NT2/D1 (cell line): ENCODE data around the gene AMBRA1.

Experiments
- DNase-seq: peaks from one replicate; pipeline ENCODE4 v3.0.0-alpha.2; 2011; ENCODE audit warnings: low read depth, low spot score
- H3K27me3 ChIP-seq: 2 replicates; pipeline ENCODE4 v1.6.0; 2011; ENCODE audit warnings: mild to moderate bottlenecking; ENCODE audit not compliant: insufficient read length, insufficient read depth
- H3K36me3 ChIP-seq: 2 replicates; pipeline ENCODE4 v1.6.1; 2011; ENCODE audit warnings: mild to moderate bottlenecking, low read length, mixed read lengths; ENCODE audit not compliant: insufficient read depth, insufficient read length
- H3K4me1 ChIP-seq: 2 replicates; pipeline ENCODE4 v1.5.1; 2011; ENCODE audit not compliant: insufficient read depth, insufficient read length
- H3K4me3 ChIP-seq: 2 replicates; pipeline ENCODE4 v1.5.1; 2011; ENCODE audit warnings: low read depth; ENCODE audit not compliant: insufficient read length
- H3K9ac ChIP-seq: 2 replicates; pipeline ENCODE4 v1.6.0; 2011; ENCODE audit warnings: low read depth; ENCODE audit not compliant: insufficient read length
- H3K9me3 ChIP-seq: 2 replicates; pipeline ENCODE4 v1.5.1; 2011; ENCODE audit warnings: mild to moderate bottlenecking, low read length; ENCODE audit not compliant: insufficient read depth
- SUZ12 ChIP-seq: IDR thresholded peaks from 2 replicates; pipeline ENCODE4 v1.6.1; 2011; ENCODE audit not compliant: insufficient read length, insufficient read depth; ENCODE audit errors: extremely low read depth
- YY1 ChIP-seq: IDR thresholded peaks from 2 replicates; pipeline ENCODE4 v1.6.1; 2011; ENCODE audit not compliant: insufficient read length, insufficient read depth
- ZNF274 ChIP-seq: IDR thresholded peaks from 2 replicates; pipeline ENCODE4 v1.6.1; 2011; ENCODE audit warnings: mild to moderate bottlenecking, low read depth, low read length

AMBRA1 gene

DNA sequence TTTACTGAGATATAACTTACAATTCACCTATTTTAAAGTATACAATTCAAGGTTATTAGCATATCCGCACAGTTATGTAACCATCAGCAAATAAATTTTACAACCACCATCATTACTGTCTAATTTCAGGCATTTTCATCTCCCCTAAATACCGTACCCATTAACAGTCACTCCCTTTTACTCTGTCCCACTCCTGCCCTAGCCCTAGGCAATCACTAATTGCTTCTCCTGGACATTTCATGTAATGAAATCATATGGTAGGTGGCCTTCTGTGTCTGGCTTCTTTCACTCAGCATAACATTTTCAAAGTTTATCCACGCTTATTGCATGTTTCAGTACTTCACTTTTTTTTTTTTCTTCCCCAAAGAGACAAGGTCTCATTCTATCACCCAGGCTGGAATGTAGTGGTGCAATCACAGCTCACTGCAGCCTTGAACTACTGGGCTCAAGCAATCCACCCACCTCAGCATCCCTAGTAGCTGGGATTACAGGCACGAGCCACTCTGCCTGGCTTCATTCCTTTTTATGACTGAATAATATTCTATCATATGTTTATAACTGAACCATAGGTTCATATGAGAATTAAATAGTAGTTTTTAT is 140.8 kb downstream of the AMBRA1 start:
- TF ChIP-seq ZNF274 (no peak), SUZ12 (no peak), YY1 (no peak)
- H3K4me3 ChIP-seq: no peak overlapping the region
- H3K36me3 ChIP-seq: no peaks in the 10 kb centered on the region
- peaks cover 3% of the 10 kb centered on the region for H3K4me1 ChIP-seq
- no peaks in the 10 kb centered on the region for H3K9me3 ChIP-seq
- H3K27me3 ChIP-seq: no peaks in the 10 kb centered on the region
- no peak for DNase-seq
- no peak overlapping the region for H3K9ac ChIP-seq

DNA sequence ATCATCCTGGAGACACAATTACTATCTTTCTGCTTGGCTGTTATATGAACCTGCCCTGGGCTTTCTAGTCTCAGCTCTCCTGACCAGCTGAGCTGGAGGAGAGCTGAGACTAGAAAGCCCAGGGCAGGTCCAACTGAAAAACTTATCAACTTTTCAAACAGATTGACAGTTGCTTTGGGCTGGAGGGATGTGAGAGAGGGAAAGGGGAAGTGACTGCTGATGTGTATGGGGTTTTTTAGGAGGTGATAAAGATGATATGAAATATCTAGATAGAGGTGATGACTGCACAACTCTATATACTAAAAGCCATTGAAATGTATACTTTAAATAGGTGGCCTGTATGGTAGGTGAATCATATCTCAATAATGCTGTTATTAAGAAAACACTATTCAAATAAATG is 142.1 kb downstream of the AMBRA1 start:
- H3K27me3 ChIP-seq: no peaks in the 10 kb centered on the region
- no peak for DNase-seq
- H3K4me3 ChIP-seq: no peak overlapping the region
- H3K4me1 ChIP-seq: no peaks in the 10 kb centered on the region
- H3K9me3 ChIP-seq: no peaks in the 10 kb centered on the region
- TF ChIP-seq SUZ12 (no peak), ZNF274 (no peak), YY1 (no peak)
- no peaks in the 10 kb centered on the region for H3K36me3 ChIP-seq
- no peak overlapping the region for H3K9ac ChIP-seq

DNA sequence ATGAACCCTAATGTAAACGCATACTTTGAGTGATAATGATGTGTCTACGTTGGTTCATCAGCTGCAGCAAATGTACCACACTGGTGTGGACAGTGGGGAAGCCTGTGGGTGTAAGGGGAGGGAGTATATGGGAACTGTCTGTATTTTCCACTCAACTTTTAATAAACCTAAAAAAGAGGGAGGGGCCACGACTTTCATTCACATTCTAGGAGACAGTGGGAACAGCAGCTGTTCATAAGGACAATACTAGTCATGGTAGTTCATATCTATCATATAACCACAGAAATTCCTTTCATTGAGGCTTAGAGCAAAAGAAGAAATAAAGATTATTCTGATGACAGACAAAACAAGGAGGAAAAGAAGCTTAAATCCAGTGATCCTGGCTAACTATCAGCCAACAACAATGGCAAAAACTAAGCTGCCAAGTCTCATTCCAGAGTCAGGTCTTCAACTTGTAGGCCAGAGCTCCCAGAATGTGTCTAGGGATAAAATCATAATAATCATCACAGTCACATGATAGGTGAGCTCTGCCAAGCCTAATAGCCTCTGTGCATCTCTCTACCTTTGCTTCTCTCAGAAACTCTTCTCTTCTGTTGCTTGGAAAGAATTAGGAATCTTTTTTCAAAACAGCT is 142.9 kb downstream of the AMBRA1 start:
- Histone ChIP-seq H3K36me3 (no peaks in the 10 kb centered on the region), H3K9ac (no peak overlapping the region), H3K4me1 (peaks cover 4% of the 10 kb centered on the region), H3K4me3 (no peak overlapping the region), H3K27me3 (no peaks in the 10 kb centered on the region), H3K9me3 (no peaks in the 10 kb centered on the region)
- no peak for DNase-seq
- TF ChIP-seq ZNF274: no peak
- TF ChIP-seq SUZ12: no peak
- no peak for TF ChIP-seq YY1

GRCh38 chr11:46447544-46447943 is 146.3 kb downstream of the AMBRA1 start:
- DNase-seq: no peak
- no peaks in the 10 kb centered on the region for H3K9me3 ChIP-seq
- peaks cover 9% of the 10 kb centered on the region for H3K36me3 ChIP-seq
- no peak overlapping the region for H3K9ac ChIP-seq
- H3K4me3 ChIP-seq: no peak overlapping the region
- TF ChIP-seq ZNF274 (no peak), SUZ12 (no peak), YY1 (no peak)
- H3K27me3 ChIP-seq: no peaks in the 10 kb centered on the region
- peaks cover 4% of the 10 kb centered on the region for H3K4me1 ChIP-seq

- TF ChIP-seq SUZ12 (no peak), YY1 (no peak), ZNF274 (no peak)
- no peak for DNase-seq
- H3K4me3 ChIP-seq: no peak overlapping the region
These were observed 147.7 kb downstream of the AMBRA1 start for GRCh38 chr11:46445920-46446771.

DNA sequence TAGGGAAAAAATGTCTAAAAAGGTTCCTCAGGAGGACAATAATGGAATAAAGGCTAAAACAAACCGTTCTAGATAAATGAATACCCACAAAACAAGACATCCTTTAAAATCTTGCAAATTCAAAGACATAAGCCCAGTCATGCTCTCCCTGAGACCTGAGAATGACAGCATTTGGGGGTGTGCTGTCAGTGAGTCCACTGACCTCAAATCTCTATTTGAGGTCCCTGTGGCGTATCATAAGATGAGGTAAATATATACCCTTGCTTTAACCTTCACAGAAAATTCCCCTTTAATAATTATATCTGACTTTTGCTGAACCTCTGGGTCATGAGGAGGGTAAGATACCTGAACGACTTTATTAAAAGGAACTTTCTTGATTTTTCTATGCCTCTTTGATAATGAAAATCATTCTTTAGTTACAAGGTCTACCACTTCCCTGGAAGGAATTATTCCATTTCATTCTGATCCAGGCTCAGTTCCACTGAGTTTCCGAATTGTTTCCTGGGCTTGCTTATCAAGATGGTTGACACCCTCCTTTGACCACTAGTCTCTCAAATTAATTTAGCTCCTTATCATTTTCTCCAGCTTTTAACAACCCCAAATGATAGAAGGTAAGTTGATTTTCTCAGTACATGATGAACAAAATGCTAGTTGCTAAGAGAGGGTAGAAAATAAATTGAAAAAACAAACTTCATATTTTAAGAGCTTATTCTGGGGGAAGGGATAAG is 148.5 kb downstream of the AMBRA1 start:
- H3K4me3 ChIP-seq: no peak overlapping the region
- peaks cover 4% of the 10 kb centered on the region for H3K4me1 ChIP-seq
- no peak for TF ChIP-seq ZNF274
- TF ChIP-seq YY1: no peak
- no peak for TF ChIP-seq SUZ12
- no peaks in the 10 kb centered on the region for H3K27me3 ChIP-seq
- no peak for DNase-seq
- peaks cover 16% of the 10 kb centered on the region for H3K36me3 ChIP-seq
- H3K9me3 ChIP-seq: no peaks in the 10 kb centered on the region
- no peak overlapping the region for H3K9ac ChIP-seq

More at GRCh38 chr11:46445920-46446771, 147.7 kb downstream of the AMBRA1 start:
- H3K36me3 ChIP-seq: peaks cover 16% of the 10 kb centered on the region
- H3K9ac ChIP-seq: no peak overlapping the region
- no peaks in the 10 kb centered on the region for H3K27me3 ChIP-seq
- peaks cover 4% of the 10 kb centered on the region for H3K4me1 ChIP-seq
- no peaks in the 10 kb centered on the region for H3K9me3 ChIP-seq

DNA sequence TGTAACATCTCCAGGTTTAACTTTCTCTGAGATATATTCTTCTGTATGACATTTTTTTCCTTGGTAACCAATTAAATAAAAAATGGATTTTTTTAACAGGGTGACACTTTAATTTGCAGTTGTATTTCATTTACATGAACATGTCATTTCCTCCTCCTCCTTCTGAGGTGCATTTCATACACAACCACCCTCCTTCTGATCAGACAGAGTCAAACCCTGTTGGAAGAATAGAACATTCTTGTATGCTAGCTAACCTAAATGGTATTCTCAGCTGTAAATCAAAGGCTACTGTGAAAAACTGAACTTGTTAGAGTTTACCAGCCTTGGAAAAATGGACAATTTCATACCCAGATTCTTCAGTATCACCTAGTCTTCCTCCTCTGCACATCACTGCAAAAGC is 149.5 kb downstream of the AMBRA1 start:
- no peak for DNase-seq
- Histone ChIP-seq H3K27me3 (no peaks in the 10 kb centered on the region), H3K4me3 (no peak overlapping the region), H3K4me1 (peaks cover 4% of the 10 kb centered on the region), H3K36me3 (peaks cover 16% of the 10 kb centered on the region), H3K9me3 (no peaks in the 10 kb centered on the region), H3K9ac (no peak overlapping the region)
- TF ChIP-seq YY1 (no peak), SUZ12 (no peak), ZNF274 (no peak)
